Measurements from ENCODE around the gene CD180.

Gene CD180

DNA sequence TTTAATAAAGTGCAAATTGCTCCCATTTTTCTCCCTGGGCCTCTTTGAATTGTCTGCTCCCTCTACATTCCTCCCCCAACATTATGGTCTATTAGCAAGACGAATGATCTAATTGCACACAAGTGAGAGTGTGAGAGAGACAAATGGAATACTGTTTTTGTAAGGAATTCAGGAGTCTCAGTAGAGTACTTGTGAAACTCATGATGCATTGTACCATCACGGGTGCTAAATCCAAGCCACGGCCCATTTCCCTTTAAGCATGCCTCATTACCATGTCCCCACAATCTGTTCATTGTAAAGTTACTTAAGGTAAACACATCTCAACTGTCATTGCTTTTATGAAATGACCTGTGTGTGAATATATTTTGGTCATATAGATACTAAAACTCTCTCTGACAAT lies 62.8 kb downstream of the CD180 start:
- no peak overlapping the region for H2AFZ ChIP-seq
- no peaks in the 10 kb centered on the region for H3K27me3 ChIP-seq (ENCODE audit: control insufficient read depth, insufficient read depth, low read length)
- H3K4me1 ChIP-seq: peaks cover 3% of the 10 kb centered on the region
- no peaks in the 10 kb centered on the region for H3K9me3 ChIP-seq (ENCODE audit: control insufficient read depth, low read length)
- no peak overlapping the region for H3K4me3 ChIP-seq (ENCODE audit: low read depth, low read length)
- H3K79me2 ChIP-seq: peaks cover 4% of the 10 kb centered on the region
- no peak overlapping the region for H3K4me2 ChIP-seq (ENCODE audit: low read length)
- no peak overlapping the region for H3K9ac ChIP-seq
- no peaks in the 10 kb centered on the region for H3K36me3 ChIP-seq (ENCODE audit: control insufficient read depth, insufficient read depth, low read length)
- TF ChIP-seq, protein P1, sequence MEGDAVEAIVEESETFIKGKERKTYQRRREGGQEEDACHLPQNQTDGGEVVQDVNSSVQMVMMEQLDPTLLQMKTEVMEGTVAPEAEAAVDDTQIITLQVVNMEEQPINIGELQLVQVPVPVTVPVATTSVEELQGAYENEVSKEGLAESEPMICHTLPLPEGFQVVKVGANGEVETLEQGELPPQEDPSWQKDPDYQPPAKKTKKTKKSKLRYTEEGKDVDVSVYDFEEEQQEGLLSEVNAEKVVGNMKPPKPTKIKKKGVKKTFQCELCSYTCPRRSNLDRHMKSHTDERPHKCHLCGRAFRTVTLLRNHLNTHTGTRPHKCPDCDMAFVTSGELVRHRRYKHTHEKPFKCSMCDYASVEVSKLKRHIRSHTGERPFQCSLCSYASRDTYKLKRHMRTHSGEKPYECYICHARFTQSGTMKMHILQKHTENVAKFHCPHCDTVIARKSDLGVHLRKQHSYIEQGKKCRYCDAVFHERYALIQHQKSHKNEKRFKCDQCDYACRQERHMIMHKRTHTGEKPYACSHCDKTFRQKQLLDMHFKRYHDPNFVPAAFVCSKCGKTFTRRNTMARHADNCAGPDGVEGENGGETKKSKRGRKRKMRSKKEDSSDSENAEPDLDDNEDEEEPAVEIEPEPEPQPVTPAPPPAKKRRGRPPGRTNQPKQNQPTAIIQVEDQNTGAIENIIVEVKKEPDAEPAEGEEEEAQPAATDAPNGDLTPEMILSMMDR (IDR thresholded peaks at IDR 0.05): no peak
- H3K27ac ChIP-seq: no peak overlapping the region

DNA sequence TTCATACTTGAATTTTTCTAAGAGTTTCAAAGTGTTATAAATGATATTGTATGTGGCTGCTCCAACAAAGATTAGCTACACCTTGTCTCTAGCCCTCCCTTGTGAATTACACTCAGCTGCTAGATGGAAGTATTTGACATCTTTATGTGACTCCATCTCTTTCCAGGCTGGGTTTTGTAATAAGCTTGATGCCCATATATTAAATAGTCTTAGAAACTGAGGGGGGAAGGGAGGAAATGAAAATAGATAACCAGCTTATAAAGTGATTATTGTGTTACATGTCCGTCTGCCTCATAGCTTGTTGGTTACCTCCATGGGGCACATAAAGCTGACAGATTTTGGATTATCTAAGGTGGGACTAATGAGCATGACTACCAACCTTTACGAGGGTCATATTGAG lies 63.4 kb downstream of the CD180 start:
- H2AFZ ChIP-seq: no peak overlapping the region
- no peak overlapping the region for H3K4me3 ChIP-seq (ENCODE audit: low read depth, low read length)
- H3K9ac ChIP-seq: no peak overlapping the region
- no peaks in the 10 kb centered on the region for H3K9me3 ChIP-seq (ENCODE audit: control insufficient read depth, low read length)
- no peak overlapping the region for H3K27ac ChIP-seq
- H3K4me1 ChIP-seq: no peaks in the 10 kb centered on the region
- H3K79me2 ChIP-seq: peaks cover 4% of the 10 kb centered on the region
- no peaks in the 10 kb centered on the region for H3K27me3 ChIP-seq (ENCODE audit: control insufficient read depth, insufficient read depth, low read length)
- TF ChIP-seq, protein P1 (IDR thresholded peaks at IDR 0.05): no peak
- no peak overlapping the region for H3K4me2 ChIP-seq (ENCODE audit: low read length)
- H3K36me3 ChIP-seq (ENCODE audit: control insufficient read depth, insufficient read depth, low read length): no peaks in the 10 kb centered on the region

DNA sequence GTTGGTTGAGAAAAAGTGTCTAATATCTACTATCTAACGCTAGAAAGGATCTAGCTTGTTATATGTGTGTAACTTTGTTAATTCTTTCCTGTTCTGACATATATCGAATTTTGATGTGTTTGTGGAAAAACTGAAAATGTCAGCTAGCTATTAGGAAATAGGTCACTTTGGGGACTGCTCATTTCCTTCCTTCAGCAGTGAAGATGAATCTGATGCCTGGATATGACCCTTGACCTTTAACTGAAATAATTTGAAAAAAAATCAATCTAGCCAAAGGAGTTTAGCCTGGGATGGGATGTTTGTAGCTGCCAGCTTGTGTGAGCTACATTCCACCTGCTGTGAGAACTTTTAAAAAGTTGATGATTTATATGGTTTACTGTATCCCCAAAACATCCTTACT lies 66.8 kb downstream of the CD180 start:
- no peak overlapping the region for H3K4me2 ChIP-seq (ENCODE audit: low read length)
- no peaks in the 10 kb centered on the region for H3K79me2 ChIP-seq
- TF ChIP-seq, protein P1 (IDR thresholded peaks at IDR 0.05): no peak
- no peak overlapping the region for H3K4me3 ChIP-seq (ENCODE audit: low read depth, low read length)
- H3K9ac ChIP-seq: no peak overlapping the region
- no peaks in the 10 kb centered on the region for H3K4me1 ChIP-seq
- no peak overlapping the region for H3K27ac ChIP-seq
- H3K27me3 ChIP-seq (ENCODE audit: control insufficient read depth, insufficient read depth, low read length): no peaks in the 10 kb centered on the region
- H3K9me3 ChIP-seq (ENCODE audit: control insufficient read depth, low read length): no peaks in the 10 kb centered on the region
- H2AFZ ChIP-seq: no peak overlapping the region
- H3K36me3 ChIP-seq (ENCODE audit: control insufficient read depth, insufficient read depth, low read length): no peaks in the 10 kb centered on the region

All from parathyroid adenoma (tissue), 2 donors.